SK-N-SH (cell line): Measurements from ENCODE around the gene DUSP23.

Experiments used
- CTCF ChIP-seq: fragments of 200-600 bp; sonication (generic); IDR thresholded peaks from 2 replicates; pipeline ENCODE4 v1.6.1; 2017; ENCODE audit warnings: antibody characterized with exemption, mild to moderate bottlenecking, moderate library complexity
- EP300 ChIP-seq, 2 experiments: IDR thresholded peaks; 2 replicates each; pipeline versions ENCODE4 v1.4.0 to v1.6.1; 2012; ENCODE audit warnings: borderline replicate concordance in 1 of 2, low read depth in 1 of 2, low read length in 1 of 2
- EZH2phosphoT487 ChIP-seq: fragments of 200-600 bp; sonication (generic); IDR thresholded peaks from 2 replicates; pipeline ENCODE4 v1.6.1; 2017; ENCODE audit warnings: low read depth, mixed run types, mild to moderate bottlenecking, antibody characterized with exemption, moderate library complexity, borderline replicate concordance
- GABPA ChIP-seq: IDR thresholded peaks from 2 replicates; pipeline ENCODE4 v1.4.0; 2012; ENCODE audit warnings: low read depth, mild to moderate bottlenecking
- JUND ChIP-seq: IDR thresholded peaks from 2 replicates; pipeline ENCODE4 v1.4.0; 2012
- NFIC ChIP-seq: IDR thresholded peaks from 2 replicates; pipeline ENCODE4 v1.4.0; 2012; ENCODE audit warnings: borderline replicate concordance
- POLR2AphosphoS5 ChIP-seq: IDR thresholded peaks from 2 replicates; pipeline ENCODE4 v1.6.1; 2012; ENCODE audit warnings: low read depth, low read length
- REST ChIP-seq: IDR thresholded peaks from 2 replicates; pipeline ENCODE4 v1.6.1; 2012; ENCODE audit warnings: mild to moderate bottlenecking, low read depth, low read length, moderate library complexity
- RXRA ChIP-seq: IDR thresholded peaks from 2 replicates; pipeline ENCODE4 v1.4.0; 2012; ENCODE audit warnings: low read depth, mild to moderate bottlenecking, borderline replicate concordance
- SMC3 ChIP-seq: IDR thresholded peaks from 2 replicates; pipeline ENCODE4 v1.6.1; 2012; ENCODE audit warnings: low read depth, low read length, improper control_type of control experiment
- TAF1 ChIP-seq: IDR thresholded peaks from 2 replicates; pipeline ENCODE4 v1.6.1; 2012; ENCODE audit warnings: low read depth, mild to moderate bottlenecking, low read length, moderate library complexity, borderline replicate concordance
- TEAD4 ChIP-seq: IDR thresholded peaks from 2 replicates; pipeline ENCODE4 v1.4.0; 2012; ENCODE audit warnings: mild to moderate bottlenecking, borderline replicate concordance; ENCODE audit not compliant: insufficient read depth
- USF1 ChIP-seq: IDR thresholded peaks from 2 replicates; pipeline ENCODE4 v1.4.0; 2012; ENCODE audit warnings: low read depth, borderline replicate concordance
- YY1 ChIP-seq: IDR thresholded peaks from 2 replicates; pipeline ENCODE4 v1.4.0; 2012; ENCODE audit warnings: low read depth, mild to moderate bottlenecking

- TF ChIP-seq EP300 (IDR thresholded peaks at IDR 0.05; ENCODE audit: borderline replicate concordance in 1 of 2, low read depth in 1 of 2, low read length in 1 of 2) (no peak), YY1 (no peak), CTCF (no peak), EZH2phosphoT487 (no peak), GABPA (no peak), SMC3 (no peak), USF1 (no peak), TAF1 (no peak), RXRA (no peak), NFIC (no peak), JUND (no peak), REST (no peak), TEAD4 (no peak), POLR2AphosphoS5 (no peak)
Observed at GRCh38 chr1:159802111-159802510, 21.3 kb downstream of the DUSP23 start, which contains the start of gene FCRL6.
